HG03103 (cell line): ENCODE measurements around the gene ZMAT5.

Experiments
- ATAC-seq: cut with Tn5 transposase; IDR thresholded peaks from one replicate; pipeline ENCODE4 v1.9.1; 2021; ENCODE audit warnings: low read depth; ENCODE audit not compliant: unreplicated experiment

ZMAT5 gene

GRCh38 chr22:29733362-29734201 lies 33.2 kb downstream of the ZMAT5 start:
- no peak for ATAC-seq

- ATAC-seq = no peak
Observed at GRCh38 chr22:29732883-29733282, 33.9 kb downstream of the ZMAT5 start.

- no peak for ATAC-seq
Observed at GRCh38 chr22:29731058-29731850, 35.6 kb downstream of the ZMAT5 start.

GRCh38 chr22:29729161-29729560 lies 37.6 kb downstream of the ZMAT5 start:
- ATAC-seq = no peak

- no peak for ATAC-seq
Observed at GRCh38 chr22:29727131-29727523, 39.7 kb downstream of the ZMAT5 start.

- no peak for ATAC-seq
Observed at GRCh38 chr22:29726512-29727130, 40.2 kb downstream of the ZMAT5 start.

- no peak for ATAC-seq
Observed at GRCh38 chr22:29726106-29726505, 40.7 kb downstream of the ZMAT5 start.

- no peak for ATAC-seq
Observed at GRCh38 chr22:29724843-29725242, 42.0 kb downstream of the ZMAT5 start.

- no peak for ATAC-seq
Observed at GRCh38 chr22:29723766-29724165, 43.0 kb downstream of the ZMAT5 start.

GRCh38 chr22:29722587-29722986 lies 44.2 kb downstream of the ZMAT5 start:
- no peak for ATAC-seq

- no peak for ATAC-seq
Observed at GRCh38 chr22:29722151-29722550, 44.7 kb downstream of the ZMAT5 start.

- no peak for ATAC-seq
Observed at GRCh38 chr22:29720811-29721323, 45.9 kb downstream of the ZMAT5 start.

GRCh38 chr22:29719899-29720645 lies 46.7 kb downstream of the ZMAT5 start, which contains the start of gene CABP7:
CABP7 (plus strand) TSS chr22:29720003; CDS start chr22:29720425, 422 bp downstream.
- no peak for ATAC-seq

GRCh38 chr22:29718949-29719898 lies 47.6 kb downstream of the ZMAT5 start:
- ATAC-seq = no peak

GRCh38 chr22:29717789-29718188 lies 49.0 kb downstream of the ZMAT5 start:
- no peak for ATAC-seq

GRCh38 chr22:29716814-29717545 lies 49.8 kb downstream of the ZMAT5 start:
- ATAC-seq = no peak

GRCh38 chr22:29715705-29716104 lies 51.1 kb downstream of the ZMAT5 start:
- ATAC-seq = no peak

- no peak for ATAC-seq
Observed at GRCh38 chr22:29715240-29715639, 51.6 kb downstream of the ZMAT5 start.
